Neuronal stem cell (in vitro differentiated cells): ENCODE results near the gene NKAIN1.

Experiments used
- DNase-seq: peaks from one replicate; pipeline ENCODE4 v3.0.0-alpha.2; 2013; ENCODE audit warnings: low spot score
- H2AFZ ChIP-seq: one replicate; pipeline ENCODE4 v1.6.1; 2013; ENCODE audit warnings: mild to moderate bottlenecking, low read length, inconsistent platforms
- H2AK5ac ChIP-seq: 2 replicates; pipeline ENCODE4 v1.6.1; 2013; ENCODE audit warnings: low read depth, mild to moderate bottlenecking, inconsistent platforms, low read length, moderate library complexity, mixed read lengths
- H2BK120ac ChIP-seq: 2 replicates; pipeline ENCODE4 v1.6.1; 2013; ENCODE audit warnings: low read depth, mild to moderate bottlenecking, inconsistent platforms, low read length, moderate library complexity, mixed read lengths
- H2BK12ac ChIP-seq: one replicate; pipeline ENCODE4 v1.6.1; 2013; ENCODE audit warnings: low read length, inconsistent platforms
- H2BK15ac ChIP-seq: 2 replicates; pipeline ENCODE4 v1.6.1; 2013; ENCODE audit warnings: mild to moderate bottlenecking, low read length, inconsistent platforms, mixed read lengths
- H2BK5ac ChIP-seq: one replicate; pipeline ENCODE4 v1.6.1; 2013; ENCODE audit warnings: inconsistent platforms, mild to moderate bottlenecking, low read length, moderate library complexity
- H3K14ac ChIP-seq: one replicate; pipeline ENCODE4 v1.6.1; 2013; ENCODE audit warnings: low read length, inconsistent platforms
- H3K18ac ChIP-seq: 2 replicates; pipeline ENCODE4 v1.6.1; 2013; ENCODE audit warnings: low read length, inconsistent platforms
- H3K23ac ChIP-seq: 2 replicates; pipeline ENCODE4 v1.6.1; 2013; ENCODE audit warnings: low read depth, mild to moderate bottlenecking, mixed read lengths, low read length, inconsistent platforms; ENCODE audit not compliant: poor library complexity
- H3K27ac ChIP-seq: replicated peaks from 3 replicates; pipeline ENCODE4 v1.5.1; 2013; ENCODE audit warnings: low read length, inconsistent platforms
- H3K27me3 ChIP-seq, 3 experiments: 2 replicates each; pipeline ENCODE4 v1.6.1; 2013; ENCODE audit warnings: low read length in 3 of 3, mild to moderate bottlenecking in 2 of 3, inconsistent platforms in 1 of 3, low read depth in 1 of 3, mixed read lengths in 1 of 3, moderate library complexity in 1 of 3; ENCODE audit not compliant: control insufficient read depth in 3 of 3, insufficient read depth in 3 of 3
- H3K36me3 ChIP-seq, 2 donors: replicated peaks in 1 of 2; 2 replicates each; pipeline ENCODE4 v1.6.1; 2013; ENCODE audit warnings: low read length in 2 of 2; ENCODE audit not compliant: control insufficient read depth in 2 of 2, insufficient read depth in 2 of 2
- H3K4ac ChIP-seq: 2 replicates; pipeline ENCODE4 v1.6.1; 2013; ENCODE audit warnings: inconsistent platforms, mild to moderate bottlenecking, low read length, moderate library complexity
- H3K4me1 ChIP-seq, 2 donors: 1 replicate in 1 of 2; 2 replicates in 1 of 2; pipeline ENCODE4 v1.6.1; 2013; ENCODE audit warnings: low read length in 2 of 2, low read depth in 1 of 2; ENCODE audit not compliant: control insufficient read depth in 2 of 2, insufficient read depth in 1 of 2
- H3K4me2 ChIP-seq: one replicate; pipeline ENCODE4 v1.6.1; 2013; ENCODE audit warnings: mild to moderate bottlenecking, low read length, inconsistent platforms; ENCODE audit not compliant: insufficient read depth, poor library complexity, severe bottlenecking
- H3K4me3 ChIP-seq, 2 donors: 2 replicates each; pipeline ENCODE4 v1.5.1; 2013; ENCODE audit warnings: low read length in 2 of 2, mild to moderate bottlenecking in 2 of 2, inconsistent platforms in 1 of 2, moderate library complexity in 1 of 2
- H3K79me1 ChIP-seq: one replicate; pipeline ENCODE4 v1.6.1; 2013; ENCODE audit warnings: low read depth, mild to moderate bottlenecking, inconsistent platforms, low read length, moderate library complexity
- H3K9ac ChIP-seq: one replicate; pipeline ENCODE4 v1.6.1; 2013; ENCODE audit warnings: mild to moderate bottlenecking, low read depth, low read length, inconsistent platforms; ENCODE audit not compliant: poor library complexity
- H3K9me3 ChIP-seq, 2 donors: replicated peaks in 1 of 2; 2 replicates each; pipeline versions ENCODE3 to v1.6.1; 2013; ENCODE audit warnings: low read length in 2 of 2, mild to moderate bottlenecking in 2 of 2, inconsistent platforms in 1 of 2, low read depth in 1 of 2, mixed read lengths in 1 of 2, moderate library complexity in 1 of 2; ENCODE audit not compliant: control insufficient read depth in 2 of 2, insufficient read depth in 1 of 2
- H4K8ac ChIP-seq: one replicate; pipeline ENCODE4 v1.6.1; 2013; ENCODE audit warnings: low read depth, mild to moderate bottlenecking, inconsistent platforms, low read length, moderate library complexity
- H4K91ac ChIP-seq: one replicate; pipeline ENCODE4 v1.6.1; 2013; ENCODE audit warnings: low read length, low read depth, mild to moderate bottlenecking, inconsistent platforms; ENCODE audit not compliant: poor library complexity
- WGBS, 2 donors: extraction: QIAGEN DNeasy Blood & Tissue Kit; methylation state at CpG; one replicate each; pipeline ENCODE4 v1.1.7; 2013; ENCODE audit warnings: missing lambda C conversion rate in 2 of 2, mixed read lengths in 1 of 2; ENCODE audit not compliant: insufficient read length in 2 of 2, insufficient replicate concordance in 1 of 2; ENCODE audit errors: extremely low coverage in 2 of 2; 5-methylcytosine and 5-hydroxymethylcytosine counted together

The NKAIN1 gene

DNA sequence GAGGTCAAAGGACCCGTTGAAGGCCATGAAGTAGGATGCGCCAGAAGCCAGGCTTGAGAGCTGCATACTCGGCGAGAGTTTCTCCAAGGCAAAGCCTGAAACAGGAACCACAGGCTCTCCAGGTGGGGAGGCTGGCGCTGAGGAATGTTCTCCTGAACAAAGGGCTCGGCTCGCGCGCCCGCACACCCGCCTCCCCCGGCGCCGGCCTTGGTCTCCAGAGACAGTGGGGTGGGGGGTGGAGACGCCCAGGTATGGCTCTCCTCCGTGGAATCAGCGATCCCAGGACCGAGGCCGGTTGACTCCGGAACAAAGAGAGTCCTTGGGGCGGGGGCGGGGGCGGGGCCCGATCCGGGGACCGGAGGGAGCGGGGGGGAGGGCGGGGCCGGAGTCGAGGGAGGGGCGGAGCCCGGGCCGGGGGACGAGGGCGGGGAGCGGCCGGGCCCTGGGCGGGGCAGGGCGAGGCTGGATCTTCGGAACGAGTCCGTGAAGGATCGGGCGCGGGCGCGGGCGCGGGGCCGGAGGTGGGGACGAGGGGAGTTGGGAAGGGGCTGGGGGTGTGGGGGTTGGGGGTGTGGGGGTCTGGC is 85.0 kb downstream of the NKAIN1 start:
- no CpG with 5 or more reads among the region's 51 CpGs for WGBS, 2 donors
- Histone ChIP-seq H4K91ac (no peak overlapping the region), H3K79me1 (peaks cover 1% of the 10 kb centered on the region)

DNA sequence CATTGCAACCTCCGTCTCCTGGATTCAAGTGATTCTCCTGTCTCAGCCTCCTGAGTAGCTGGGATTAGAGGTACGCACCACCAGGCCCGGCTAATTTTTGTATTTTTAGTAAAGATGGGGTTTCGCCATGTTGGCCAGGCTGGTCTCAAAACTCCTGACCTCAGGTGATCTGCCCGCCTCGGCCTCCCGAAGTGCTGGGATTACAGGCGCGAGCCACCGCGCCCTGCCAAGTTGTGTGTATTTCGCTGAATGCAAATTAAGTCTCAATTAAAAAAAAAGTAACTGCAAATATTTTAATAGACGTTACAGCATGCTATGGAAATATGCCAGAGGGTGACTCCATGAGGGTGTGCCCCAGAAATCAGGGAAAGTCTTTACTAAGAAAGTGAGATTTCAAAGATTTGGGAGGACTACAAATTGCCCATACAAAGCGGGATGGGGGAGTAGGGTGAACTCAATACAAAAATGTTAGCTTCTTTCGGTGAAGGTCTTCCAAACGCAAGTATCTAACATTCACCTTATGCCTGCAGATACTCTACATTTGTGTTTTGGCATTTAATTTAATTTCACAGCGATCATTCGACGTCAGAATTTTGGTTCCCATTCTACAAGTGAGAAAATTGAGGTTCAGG is 85.6 kb downstream of the NKAIN1 start:
- Histone ChIP-seq H2BK12ac (no peak overlapping the region), H3K18ac (no peak overlapping the region), H3K23ac (no peak overlapping the region), H2AK5ac (no peak overlapping the region), H3K4me1 (peaks cover 2 to 5% of the 10 kb centered on the region in 2 donors), H4K91ac (no peak overlapping the region), H3K36me3 (no peaks in the 10 kb centered on the region), H3K4me2 (peak overlapping the region; percentile 51), H3K14ac (no peak overlapping the region), H3K79me1 (no peaks in the 10 kb centered on the region), H2AFZ (peak overlapping the region; percentile 88), H3K9ac (no peak overlapping the region), H3K4me3 (peak overlapping the region; percentile 64 to 67), H3K9me3 (no peaks in the 10 kb centered on the region), H2BK5ac (no peak overlapping the region), H2BK120ac (no peak overlapping the region), H3K27me3 (no peaks in the 10 kb centered on the region), H4K8ac (no peak overlapping the region), H3K4ac (no peak overlapping the region), H3K27ac (peak overlapping the region; percentile 90), H2BK15ac (no peak overlapping the region)
- no peak for DNase-seq
- no CpG with 5 or more reads among the region's 19 CpGs for WGBS, 2 donors

More for the DNA sequence above, 85.0 kb downstream of the NKAIN1 start:
- peak; percentile 78 for DNase-seq
- Histone ChIP-seq H3K9me3 (no peaks in the 10 kb centered on the region), H2BK120ac (no peak overlapping the region), H3K4me3 (peak overlapping the region; percentile 64 to 77), H2AK5ac (no peak overlapping the region), H3K4me1 (peaks cover 2 to 5% of the 10 kb centered on the region in 2 donors), H3K4ac (no peak overlapping the region), H2BK12ac (no peak overlapping the region), H4K8ac (no peak overlapping the region), H2BK15ac (peak overlapping the region; percentile 67), H3K14ac (no peak overlapping the region), H3K27me3 (no peaks in the 10 kb centered on the region), H3K4me2 (peak overlapping the region; percentile 51), H3K36me3 (no peaks in the 10 kb centered on the region), H3K23ac (peak overlapping the region; percentile 91), H3K9ac (no peak overlapping the region), H3K18ac (no peak overlapping the region), H2BK5ac (peak overlapping the region; percentile 98), H3K27ac (peak overlapping the region; percentile 90), H2AFZ (peak overlapping the region; percentile 88)

GRCh38 chr1:31153423-31153822 is 86.3 kb downstream of the NKAIN1 start:
- H3K23ac ChIP-seq: no peak overlapping the region
- no peak overlapping the region for H4K91ac ChIP-seq
- H3K9me3 ChIP-seq: no peaks in the 10 kb centered on the region
- no peak overlapping the region for H2BK120ac ChIP-seq
- H3K4me2 ChIP-seq: no peak overlapping the region
- H2AK5ac ChIP-seq: no peak overlapping the region
- peaks cover 2 to 5% of the 10 kb centered on the region in 2 donors for H3K4me1 ChIP-seq
- H2BK12ac ChIP-seq: no peak overlapping the region
- no peak overlapping the region for H2BK5ac ChIP-seq
- no peak for DNase-seq
- H3K4ac ChIP-seq: no peak overlapping the region
- no peaks in the 10 kb centered on the region for H3K27me3 ChIP-seq
- H3K14ac ChIP-seq: no peak overlapping the region
- no peak overlapping the region for H2AFZ ChIP-seq
- H3K18ac ChIP-seq: no peak overlapping the region
- H3K27ac ChIP-seq: no peak overlapping the region
- H3K4me3 ChIP-seq: no peak overlapping the region
- no peaks in the 10 kb centered on the region for H3K79me1 ChIP-seq
- no peak overlapping the region for H4K8ac ChIP-seq
- H2BK15ac ChIP-seq: no peak overlapping the region
- no CpG with 5 or more reads among the region's 3 CpGs for WGBS, 2 donors
- no peak overlapping the region for H3K9ac ChIP-seq
- no peaks in the 10 kb centered on the region for H3K36me3 ChIP-seq

GRCh38 chr1:31152181-31152795 is 87.4 kb downstream of the NKAIN1 start:
- H2AK5ac ChIP-seq: no peak overlapping the region
- no peak overlapping the region for H3K27ac ChIP-seq
- peaks cover 2 to 5% of the 10 kb centered on the region in 2 donors for H3K4me1 ChIP-seq
- WGBS, 2 donors: no CpG with 5 or more reads among the region's 8 CpGs
- H3K9me3 ChIP-seq: no peaks in the 10 kb centered on the region
- H3K4me2 ChIP-seq: no peak overlapping the region
- H3K14ac ChIP-seq: no peak overlapping the region
- H3K23ac ChIP-seq: no peak overlapping the region
- no peak overlapping the region for H3K18ac ChIP-seq
- H4K8ac ChIP-seq: no peak overlapping the region
- H3K4ac ChIP-seq: no peak overlapping the region
- no peak overlapping the region for H3K9ac ChIP-seq
- no peak overlapping the region for H3K4me3 ChIP-seq
- H2BK120ac ChIP-seq: no peak overlapping the region
- no peak overlapping the region for H4K91ac ChIP-seq
- H3K27me3 ChIP-seq: no peaks in the 10 kb centered on the region
- no peaks in the 10 kb centered on the region for H3K79me1 ChIP-seq
- no peak overlapping the region for H2BK5ac ChIP-seq
- H2BK15ac ChIP-seq: no peak overlapping the region
- H2BK12ac ChIP-seq: no peak overlapping the region
- peak overlapping the region; percentile 68 for H2AFZ ChIP-seq
- no peaks in the 10 kb centered on the region for H3K36me3 ChIP-seq
- DNase-seq: no peak
